PFSK-1 (cell line): ENCODE data around the gene FBN2.

Experiments
- FOXP2 ChIP-seq: optimal IDR thresholded peaks from 2 replicates; pipeline ENCODE3; 2011; ENCODE audit warnings: borderline replicate concordance, control low read depth, inconsistent platforms; ENCODE audit not compliant: insufficient read depth; ENCODE audit errors: extremely low read length, extremely low read depth
- POLR2AphosphoS5 ChIP-seq: IDR thresholded peaks from 2 replicates; pipeline ENCODE4 v1.6.1; 2012; ENCODE audit warnings: low read depth, mild to moderate bottlenecking, control low read depth, low read length, moderate library complexity
- SIN3A ChIP-seq: IDR thresholded peaks from 2 replicates; pipeline ENCODE4 v1.6.1; 2012; ENCODE audit warnings: mild to moderate bottlenecking, low read length, moderate library complexity, borderline replicate concordance; ENCODE audit not compliant: insufficient read depth
- TAF1 ChIP-seq: IDR thresholded peaks from 2 replicates; pipeline ENCODE4 v1.6.1; 2012; ENCODE audit warnings: low read length, control low read depth, borderline replicate concordance; ENCODE audit not compliant: insufficient read depth
- TF ChIP-seq, protein P1 (sequence below), 2 experiments: IDR thresholded peaks; 2 replicates each; pipeline versions ENCODE4 v1.6.1 to v1.8.0; 2011 to 2012; ENCODE audit warnings: low read depth in 2 of 2, low read length in 2 of 2, control low read depth in 1 of 2, inconsistent platforms in 1 of 2, mild to moderate bottlenecking in 1 of 2, moderate library complexity in 1 of 2; ENCODE audit not compliant: insufficient read depth in 1 of 2

Gene FBN2

DNA sequence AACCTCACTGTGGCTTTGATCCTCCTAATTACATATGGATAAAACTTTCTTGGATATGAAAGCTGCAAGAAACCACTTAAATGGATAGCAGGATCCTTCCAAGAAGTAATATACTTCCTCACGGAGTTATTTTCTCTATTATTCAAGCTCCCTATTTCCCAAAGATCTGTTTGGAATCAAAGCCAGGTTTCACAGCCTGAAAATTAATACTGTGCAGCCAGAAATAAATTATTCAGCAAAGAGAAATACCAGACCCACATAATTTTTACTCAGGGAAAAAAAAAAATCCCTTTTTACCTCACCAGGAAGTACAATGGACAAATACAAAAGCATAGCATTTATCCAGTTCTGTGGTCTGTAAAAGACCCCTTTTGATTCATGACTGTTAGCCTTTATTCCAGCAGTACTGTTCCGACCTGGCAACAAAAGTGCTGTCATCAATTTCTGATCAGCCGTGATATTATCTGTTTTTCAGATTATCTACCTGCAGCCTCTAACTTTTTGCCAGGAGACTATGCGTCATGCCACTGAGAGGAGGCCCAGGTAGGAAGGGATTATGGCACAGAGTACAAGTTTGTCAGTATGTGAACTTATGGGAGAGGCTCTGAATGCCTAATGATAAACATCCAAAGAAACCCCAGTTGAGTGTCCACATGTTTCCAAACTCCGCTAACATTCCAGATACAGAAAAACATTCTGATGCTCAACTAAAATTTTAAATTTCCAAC, 57.0 kb downstream of the FBN2 start:
- TF ChIP-seq POLR2AphosphoS5: no peak
- no peak for TF ChIP-seq FOXP2
- TF ChIP-seq TAF1: no peak
- no peak for TF ChIP-seq SIN3A
- TF ChIP-seq, protein P1, sequence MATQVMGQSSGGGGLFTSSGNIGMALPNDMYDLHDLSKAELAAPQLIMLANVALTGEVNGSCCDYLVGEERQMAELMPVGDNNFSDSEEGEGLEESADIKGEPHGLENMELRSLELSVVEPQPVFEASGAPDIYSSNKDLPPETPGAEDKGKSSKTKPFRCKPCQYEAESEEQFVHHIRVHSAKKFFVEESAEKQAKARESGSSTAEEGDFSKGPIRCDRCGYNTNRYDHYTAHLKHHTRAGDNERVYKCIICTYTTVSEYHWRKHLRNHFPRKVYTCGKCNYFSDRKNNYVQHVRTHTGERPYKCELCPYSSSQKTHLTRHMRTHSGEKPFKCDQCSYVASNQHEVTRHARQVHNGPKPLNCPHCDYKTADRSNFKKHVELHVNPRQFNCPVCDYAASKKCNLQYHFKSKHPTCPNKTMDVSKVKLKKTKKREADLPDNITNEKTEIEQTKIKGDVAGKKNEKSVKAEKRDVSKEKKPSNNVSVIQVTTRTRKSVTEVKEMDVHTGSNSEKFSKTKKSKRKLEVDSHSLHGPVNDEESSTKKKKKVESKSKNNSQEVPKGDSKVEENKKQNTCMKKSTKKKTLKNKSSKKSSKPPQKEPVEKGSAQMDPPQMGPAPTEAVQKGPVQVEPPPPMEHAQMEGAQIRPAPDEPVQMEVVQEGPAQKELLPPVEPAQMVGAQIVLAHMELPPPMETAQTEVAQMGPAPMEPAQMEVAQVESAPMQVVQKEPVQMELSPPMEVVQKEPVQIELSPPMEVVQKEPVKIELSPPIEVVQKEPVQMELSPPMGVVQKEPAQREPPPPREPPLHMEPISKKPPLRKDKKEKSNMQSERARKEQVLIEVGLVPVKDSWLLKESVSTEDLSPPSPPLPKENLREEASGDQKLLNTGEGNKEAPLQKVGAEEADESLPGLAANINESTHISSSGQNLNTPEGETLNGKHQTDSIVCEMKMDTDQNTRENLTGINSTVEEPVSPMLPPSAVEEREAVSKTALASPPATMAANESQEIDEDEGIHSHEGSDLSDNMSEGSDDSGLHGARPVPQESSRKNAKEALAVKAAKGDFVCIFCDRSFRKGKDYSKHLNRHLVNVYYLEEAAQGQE (IDR thresholded peaks at IDR 0.05; ENCODE audit: insufficient read depth in 1 of 2, low read depth in 2 of 2, low read length in 2 of 2): no peak

DNA sequence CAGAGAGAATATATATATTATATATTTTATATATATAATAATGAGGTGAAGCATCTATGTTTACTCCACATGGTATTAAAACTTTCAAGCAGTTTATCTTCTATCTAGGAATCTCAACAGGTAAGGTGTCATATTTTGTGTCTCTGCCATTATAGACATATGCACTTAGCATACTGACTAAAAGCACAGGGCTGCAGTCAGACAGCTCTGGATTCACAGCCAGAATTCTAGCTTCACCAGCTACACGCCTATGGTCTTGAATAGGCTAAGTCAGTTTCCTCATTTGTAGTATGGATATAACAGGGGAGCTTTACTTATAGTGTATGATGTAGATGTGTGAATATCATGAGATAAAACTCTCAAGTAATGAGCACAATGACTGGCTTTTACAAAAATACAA, 57.9 kb downstream of the FBN2 start:
- no peak for TF ChIP-seq SIN3A
- no peak for TF ChIP-seq FOXP2
- no peak for TF ChIP-seq POLR2AphosphoS5
- TF ChIP-seq, protein P1 (IDR thresholded peaks at IDR 0.05; ENCODE audit: insufficient read depth in 1 of 2, low read depth in 2 of 2, low read length in 2 of 2): no peak
- no peak for TF ChIP-seq TAF1

DNA sequence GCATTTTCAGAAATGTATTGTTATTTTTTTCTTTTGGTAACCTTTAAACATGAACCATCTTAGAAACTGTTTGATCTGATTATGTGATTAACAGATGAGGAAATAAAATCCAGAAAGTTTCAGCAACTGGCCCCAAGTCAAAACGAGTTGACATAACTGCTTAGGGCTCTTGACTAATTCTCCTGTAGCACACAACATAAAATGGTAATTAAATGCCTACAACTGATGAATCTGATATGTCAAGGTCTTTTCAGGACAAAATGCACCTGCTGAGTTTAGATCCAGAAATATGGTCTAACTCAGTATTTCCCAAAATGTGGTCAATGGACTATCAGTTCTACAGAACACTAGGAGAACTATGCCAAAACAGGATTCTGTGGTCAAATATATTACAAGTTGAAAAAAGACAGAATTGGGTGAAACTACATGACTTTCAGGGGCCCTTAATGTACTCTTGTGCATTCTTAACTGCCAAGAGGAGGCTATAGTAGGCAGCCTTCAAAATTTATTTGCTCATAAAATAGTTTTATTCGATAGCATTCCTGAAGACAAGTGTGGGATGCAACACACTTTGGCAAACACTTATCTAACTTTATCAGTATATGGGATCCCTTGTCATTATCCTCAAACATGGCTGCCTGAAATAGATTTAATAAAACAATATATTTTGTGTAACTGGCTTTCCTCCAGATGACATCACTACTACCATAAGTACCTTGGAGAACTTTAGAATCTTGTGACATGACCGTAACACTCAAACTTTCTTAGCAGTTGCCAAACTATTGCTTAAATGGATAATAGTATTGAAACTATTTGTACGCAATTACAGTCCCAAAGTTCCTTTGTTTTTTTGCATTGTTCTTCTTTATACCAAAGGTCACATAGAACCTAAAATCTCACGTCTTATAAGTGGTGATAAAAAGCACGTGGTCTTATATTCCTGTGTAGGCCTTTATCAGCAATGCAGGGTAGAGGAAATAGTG, 59.4 kb downstream of the FBN2 start:
- TF ChIP-seq POLR2AphosphoS5 (no peak), FOXP2 (no peak), SIN3A (no peak), TAF1 (no peak)
- TF ChIP-seq, protein P1 (IDR thresholded peaks at IDR 0.05; ENCODE audit: insufficient read depth in 1 of 2, low read depth in 2 of 2, low read length in 2 of 2): no peak

DNA sequence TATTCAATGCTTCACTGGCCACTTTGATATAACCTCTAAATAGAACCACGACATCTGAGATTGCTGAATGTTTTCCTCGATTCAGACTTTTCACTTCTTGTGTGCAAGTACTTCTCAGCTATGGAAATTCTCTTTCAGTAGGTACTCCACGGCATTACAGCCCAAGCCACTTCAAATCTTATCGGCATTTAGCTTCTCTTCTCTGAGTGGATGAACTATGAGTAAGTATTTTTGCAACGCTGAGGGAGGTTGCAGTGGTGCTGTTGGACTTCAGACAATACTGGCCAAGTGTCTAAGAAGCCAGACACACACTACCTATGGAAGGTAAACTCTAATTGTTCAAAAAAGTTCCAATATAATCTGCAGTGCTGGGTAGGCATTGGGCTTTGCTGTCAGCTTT, 60.1 kb downstream of the FBN2 start:
- TF ChIP-seq, protein P1 (IDR thresholded peaks at IDR 0.05; ENCODE audit: insufficient read depth in 1 of 2, low read depth in 2 of 2, low read length in 2 of 2): no peak
- TF ChIP-seq FOXP2 (no peak), TAF1 (no peak), POLR2AphosphoS5 (no peak), SIN3A (no peak)
